Measurements from ENCODE around the gene ABCB6. TPM values are rescaled to one million over a fixed set of nuclear protein-coding genes. Genes with fewer than 3 reads are reported as not detected.
"Not testable (repeated sequence)": the region's sequence is repeated elsewhere in the genome, so short reads cannot be mapped to it uniquely, and the experiment has no call there.

The ABCB6 gene
- 40.2 and 46.1 TPM in 2 replicates for total RNA-seq

DNA sequence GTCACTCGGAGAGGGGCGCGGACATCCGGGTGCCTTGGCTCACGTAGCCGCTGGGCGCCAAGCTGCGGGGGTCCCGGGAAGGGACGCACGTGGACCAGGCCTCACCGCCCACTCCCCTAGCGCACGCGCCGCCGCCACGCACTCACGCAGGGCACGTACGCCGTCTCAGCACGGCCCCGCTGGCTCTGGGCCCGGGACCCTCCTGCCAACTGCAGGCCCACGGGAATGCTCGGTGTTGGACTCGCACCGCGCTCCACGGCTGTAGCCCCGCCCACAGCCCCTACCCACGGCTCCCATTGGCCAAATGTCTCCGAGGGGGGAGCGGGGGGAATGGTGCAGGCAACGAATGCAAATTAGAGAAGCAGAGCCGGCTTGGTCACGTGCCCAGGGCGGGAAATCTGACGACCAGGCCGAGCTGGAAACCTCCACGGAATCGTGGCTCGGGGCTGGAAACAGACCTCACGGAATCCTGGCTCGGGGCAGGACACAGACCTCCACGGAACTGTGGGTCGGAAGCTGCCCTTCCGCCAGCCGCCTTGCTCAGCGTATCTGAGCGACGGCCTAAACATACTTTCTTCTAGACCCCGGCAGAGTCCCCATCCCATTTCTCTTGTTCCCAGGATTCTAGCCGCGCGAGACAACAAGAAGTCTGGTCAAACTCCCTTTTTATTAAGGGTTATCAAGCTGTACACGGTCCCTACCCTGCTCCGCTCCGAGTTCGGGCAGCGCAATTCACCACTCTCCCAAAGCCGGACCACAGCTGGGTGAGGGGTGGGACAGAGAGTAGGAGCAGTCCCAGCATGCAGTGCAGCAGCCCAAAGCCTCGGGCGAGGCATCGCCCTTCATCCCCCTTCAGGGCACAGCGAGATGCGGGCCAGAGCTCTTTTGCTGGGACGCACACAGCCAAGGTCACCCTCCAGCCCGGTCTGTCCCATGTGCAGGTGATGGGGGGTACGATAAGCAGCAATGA is at the start of gene ABCB6:
ABCB6 (minus strand) TSS at position 227 of the 970 bp plus-strand sequence. CDS start 285 bp downstream, outside the sequence.
- TF ChIP-seq, protein P1, sequence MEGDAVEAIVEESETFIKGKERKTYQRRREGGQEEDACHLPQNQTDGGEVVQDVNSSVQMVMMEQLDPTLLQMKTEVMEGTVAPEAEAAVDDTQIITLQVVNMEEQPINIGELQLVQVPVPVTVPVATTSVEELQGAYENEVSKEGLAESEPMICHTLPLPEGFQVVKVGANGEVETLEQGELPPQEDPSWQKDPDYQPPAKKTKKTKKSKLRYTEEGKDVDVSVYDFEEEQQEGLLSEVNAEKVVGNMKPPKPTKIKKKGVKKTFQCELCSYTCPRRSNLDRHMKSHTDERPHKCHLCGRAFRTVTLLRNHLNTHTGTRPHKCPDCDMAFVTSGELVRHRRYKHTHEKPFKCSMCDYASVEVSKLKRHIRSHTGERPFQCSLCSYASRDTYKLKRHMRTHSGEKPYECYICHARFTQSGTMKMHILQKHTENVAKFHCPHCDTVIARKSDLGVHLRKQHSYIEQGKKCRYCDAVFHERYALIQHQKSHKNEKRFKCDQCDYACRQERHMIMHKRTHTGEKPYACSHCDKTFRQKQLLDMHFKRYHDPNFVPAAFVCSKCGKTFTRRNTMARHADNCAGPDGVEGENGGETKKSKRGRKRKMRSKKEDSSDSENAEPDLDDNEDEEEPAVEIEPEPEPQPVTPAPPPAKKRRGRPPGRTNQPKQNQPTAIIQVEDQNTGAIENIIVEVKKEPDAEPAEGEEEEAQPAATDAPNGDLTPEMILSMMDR (IDR thresholded peaks at IDR 0.05; ENCODE audit: insufficient read depth, low read length, severe bottlenecking), result no peak
- DNase-seq (ENCODE audit: low read depth) (peak; percentile 74), FAIRE-seq (no peak)
- Histone ChIP-seq H3K27me3 (ENCODE audit: control insufficient read depth, insufficient read depth, low read length) (no peaks in the 10 kb centered on the region), H3K36me3 (ENCODE audit: control insufficient read depth, insufficient read depth, low read length) (peaks cover 50% of the 10 kb centered on the region), H3K4me3 (ENCODE audit: low read depth, low read length) (peak within 1 kb of the TSS; percentile 75)

GRCh38 chr2:219268294-219268693 is 49.5 kb upstream of the ABCB6 start:
- no peak for DNase-seq (ENCODE audit: low read depth)
- H3K27me3 ChIP-seq (ENCODE audit: control insufficient read depth, insufficient read depth, low read length), result no peaks in the 10 kb centered on the region
- H3K4me3 ChIP-seq (ENCODE audit: low read depth, low read length), result no peak overlapping the region
- TF ChIP-seq, protein P1 (IDR thresholded peaks at IDR 0.05; ENCODE audit: insufficient read depth, low read length, severe bottlenecking), result no peak
- H3K36me3 ChIP-seq (ENCODE audit: control insufficient read depth, insufficient read depth, low read length), result no peaks in the 10 kb centered on the region
- FAIRE-seq, result no peak

DNA sequence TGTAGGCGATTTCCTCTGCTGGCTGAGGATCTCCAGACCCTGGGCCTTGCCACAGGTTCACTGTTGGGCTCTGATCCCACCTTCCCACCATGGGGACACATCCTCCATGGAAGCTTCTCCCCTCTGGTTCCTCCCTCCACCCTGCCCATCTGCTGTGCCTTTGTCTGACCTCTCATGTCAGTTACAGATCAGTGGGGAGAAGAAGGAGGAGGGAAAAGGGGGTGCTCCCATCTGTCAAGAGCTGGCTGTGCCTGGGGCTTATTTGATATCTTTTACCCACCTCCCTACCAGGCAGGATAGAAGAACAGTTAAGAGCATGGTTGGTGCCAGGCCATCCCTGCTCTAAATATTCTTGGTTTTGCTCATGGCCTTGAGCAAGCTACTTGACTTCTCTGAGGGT is 48.1 kb upstream of the ABCB6 start:
- FAIRE-seq (no peak), DNase-seq (ENCODE audit: low read depth) (no peak)
- TF ChIP-seq, protein P1 (IDR thresholded peaks at IDR 0.05; ENCODE audit: insufficient read depth, low read length, severe bottlenecking), result no peak
- no peak overlapping the region for H3K4me3 ChIP-seq (ENCODE audit: low read depth, low read length)
- H3K36me3 ChIP-seq (ENCODE audit: control insufficient read depth, insufficient read depth, low read length), result no peaks in the 10 kb centered on the region
- no peaks in the 10 kb centered on the region for H3K27me3 ChIP-seq (ENCODE audit: control insufficient read depth, insufficient read depth, low read length)

DNA sequence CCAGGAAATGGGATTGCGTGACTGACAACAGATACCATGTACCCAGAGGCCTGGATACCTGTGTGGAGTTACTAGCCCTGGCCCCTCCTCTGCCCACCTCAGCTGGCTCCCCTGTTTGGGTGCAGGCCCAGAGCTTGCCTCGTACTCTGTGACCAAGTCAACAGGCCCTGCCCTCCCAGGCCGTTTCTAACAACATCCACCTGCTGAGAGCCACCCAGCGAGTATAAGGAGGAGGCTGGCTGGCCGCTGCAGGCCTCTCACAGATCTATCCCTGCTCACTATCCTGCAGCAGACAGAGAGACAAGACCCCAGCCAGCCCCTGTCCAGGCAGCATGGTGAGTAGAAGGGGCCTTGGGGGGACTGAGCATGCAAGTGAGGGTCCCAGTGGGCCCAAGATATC is 47.5 kb upstream of the ABCB6 start:
- no peak overlapping the region for H3K4me3 ChIP-seq (ENCODE audit: low read depth, low read length)
- TF ChIP-seq, protein P1 (IDR thresholded peaks at IDR 0.05; ENCODE audit: insufficient read depth, low read length, severe bottlenecking), result no peak
- FAIRE-seq (no peak), DNase-seq (ENCODE audit: low read depth) (no peak)
- no peaks in the 10 kb centered on the region for H3K36me3 ChIP-seq (ENCODE audit: control insufficient read depth, insufficient read depth, low read length)
- H3K27me3 ChIP-seq (ENCODE audit: control insufficient read depth, insufficient read depth, low read length), result no peaks in the 10 kb centered on the region

DNA sequence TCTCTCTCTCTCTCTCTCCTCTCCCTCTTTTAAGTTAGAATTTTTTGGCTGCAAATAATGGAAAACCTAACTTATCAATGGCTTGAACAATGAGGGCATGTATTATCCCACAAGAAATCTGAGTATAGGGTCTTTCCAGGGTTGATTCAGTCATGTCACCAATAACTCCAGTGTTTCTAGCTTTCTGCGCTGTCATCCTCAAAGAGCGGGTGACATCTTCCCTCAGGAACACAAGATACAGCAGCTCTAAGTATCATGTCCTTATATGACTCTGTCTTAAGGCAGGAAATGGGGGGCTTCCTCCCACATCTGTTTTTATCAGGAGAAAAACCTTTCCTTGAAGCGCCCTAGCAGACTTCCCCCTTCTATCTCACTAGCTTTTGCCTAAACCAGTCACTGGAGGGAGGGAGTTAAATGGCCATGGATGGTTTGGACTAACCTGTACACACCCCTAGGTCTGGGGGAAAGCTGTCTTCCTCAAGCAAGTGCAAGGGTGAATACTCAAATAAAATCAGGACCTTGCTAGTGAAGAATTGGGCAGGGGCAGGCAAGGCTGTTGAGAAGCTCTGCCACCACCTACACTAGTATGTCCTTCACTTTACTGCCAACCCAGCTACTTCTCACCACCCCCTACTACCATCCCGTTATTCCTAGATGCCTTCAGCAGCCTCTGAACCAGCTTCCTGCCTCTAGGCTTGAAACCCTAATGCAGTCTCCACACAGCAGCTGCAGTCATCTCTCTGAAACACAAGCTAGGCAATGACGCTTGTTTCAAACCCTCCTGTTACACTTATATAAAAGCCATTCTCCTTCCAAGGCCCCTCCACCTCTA is 42.5 kb upstream of the ABCB6 start:
- no peaks in the 10 kb centered on the region for H3K36me3 ChIP-seq (ENCODE audit: control insufficient read depth, insufficient read depth, low read length)
- FAIRE-seq, result no peak
- H3K27me3 ChIP-seq (ENCODE audit: control insufficient read depth, insufficient read depth, low read length), result no peaks in the 10 kb centered on the region
- DNase-seq (ENCODE audit: low read depth), result no peak
- TF ChIP-seq, protein P1 (IDR thresholded peaks at IDR 0.05; ENCODE audit: insufficient read depth, low read length, severe bottlenecking), result no peak
- no peak overlapping the region for H3K4me3 ChIP-seq (ENCODE audit: low read depth, low read length)

- not testable (repeated sequence) for H3K27me3 ChIP-seq (ENCODE audit: control insufficient read depth, insufficient read depth, low read length); FAIRE-seq; H3K4me3 ChIP-seq (ENCODE audit: low read depth, low read length); DNase-seq (ENCODE audit: low read depth); H3K36me3 ChIP-seq (ENCODE audit: control insufficient read depth, insufficient read depth, low read length)
Measured at GRCh38 chr2:219258942-219259341, 40.2 kb upstream of the ABCB6 start.

All from bronchial epithelial cell (primary cell).